Muscle of leg (tissue), 16 donors: ENCODE measurements around the gene CD109. TPM values are rescaled to one million over a fixed set of nuclear protein-coding genes. Genes with fewer than 3 reads are reported as not detected.

Source experiments
- DNase-seq: peaks from one replicate; pipeline ENCODE4 v3.0.0; 2013
- H3K27ac ChIP-seq: one replicate; pipeline ENCODE4 v1.5.1; 2013; ENCODE audit warnings: mild to moderate bottlenecking, low read length, control low read depth
- H3K27me3 ChIP-seq: one replicate; pipeline ENCODE4 v1.6.1; 2013; ENCODE audit warnings: low read length; ENCODE audit not compliant: control insufficient read depth, insufficient read depth
- H3K36me3 ChIP-seq: one replicate; pipeline ENCODE4 v1.6.1; 2013; ENCODE audit warnings: low read length; ENCODE audit not compliant: control insufficient read depth, insufficient read depth
- H3K4me1 ChIP-seq: one replicate; pipeline ENCODE4 v1.6.1; 2013; ENCODE audit warnings: low read length; ENCODE audit not compliant: control insufficient read depth, insufficient read depth
- H3K4me3 ChIP-seq: one replicate; pipeline ENCODE4 v1.5.1; 2013; ENCODE audit warnings: low read length, control low read depth
- H3K9me3 ChIP-seq: replicated peaks from 2 replicates; pipeline ENCODE4 v1.6.1; 2013; ENCODE audit warnings: low read depth, low read length; ENCODE audit not compliant: control insufficient read depth
- WGBS: methylation state at CpG from one replicate; pipeline ENCODE4 v1.1.5; 2013; ENCODE audit warnings: missing lambda C conversion rate; ENCODE audit not compliant: insufficient coverage; 5-methylcytosine and 5-hydroxymethylcytosine counted together
- long read RNA-seq, 11 donors: transcript quantifications; one replicate each; lab custom pipeline, GENCODE V29; 2026
- polyA plus RNA-seq, 8 donors: library from polyadenylated mRNA; unstranded; fragments of 120-200 nt; gene quantifications; one replicate each; pipeline versions ENCODE4 v1.2.1 to v1.2.3, GENCODE V29; 2013; ENCODE audit warnings: inconsistent platforms in 1 of 8, low replicate concordance in 1 of 8; ENCODE audit not compliant: insufficient read length in 8 of 8, insufficient read depth in 1 of 8
- total RNA-seq: library from RNA; stranded (reverse); fragments of 120-200 nt; gene quantifications from one replicate; pipeline ENCODE4 v1.2.4, GENCODE V29; 2013

Gene CD109
- total RNA-seq (21.1 TPM), polyA plus RNA-seq (10 to 100 TPM in 6 of 8 donors, 1 to 10 TPM in 2; 9.6 to 23.6 (median 15.6) TPM)
- long read RNA-seq, donor 1, result 0 reads
- long read RNA-seq, donor 2, result 0 reads
- long read RNA-seq, donor 3, result 0 reads
- long read RNA-seq, donor 4, result 0 reads
- long read RNA-seq, donor 5, full-length matches to known transcripts, result 1 of 7 reads
- long read RNA-seq, donor 5, partial matches to known transcripts, result 6 of 7 reads
- long read RNA-seq, donor 5, other reads (novel, unspliced or antisense), result 0 of 7 reads
- long read RNA-seq, donor 6, result 0 reads
- long read RNA-seq, donor 7, full-length matches to known transcripts, result 1 of 1 reads
- long read RNA-seq, donor 7, partial matches to known transcripts, result 0 of 1 reads
- long read RNA-seq, donor 7, other reads (novel, unspliced or antisense), result 0 of 1 reads
- long read RNA-seq, donor 8, full-length matches to known transcripts, result 1 of 1 reads
- long read RNA-seq, donor 8, partial matches to known transcripts, result 0 of 1 reads
- long read RNA-seq, donor 8, other reads (novel, unspliced or antisense), result 0 of 1 reads
- long read RNA-seq, donor 9, partial matches to known transcripts, result 5 of 5 reads
- long read RNA-seq, donor 9, other reads (novel, unspliced or antisense), result 0 of 5 reads
- long read RNA-seq, donor 10, full-length matches to known transcripts, result 1 of 1 reads
- long read RNA-seq, donor 10, partial matches to known transcripts, result 0 of 1 reads
- long read RNA-seq, donor 10, other reads (novel, unspliced or antisense), result 0 of 1 reads
- long read RNA-seq, donor 11, result 0 reads

GRCh38 chr6:73695619-73696421 lies at the start of gene CD109:
TSS of gene CD109 (plus strand) at chr6:73696203. CDS start at chr6:73696216, 13 bp downstream.
- Histone ChIP-seq H3K27me3 (no peaks in the 10 kb centered on the region), H3K9me3 (no peaks in the 10 kb centered on the region), H3K4me1 (peaks cover 12% of the 10 kb centered on the region), H3K27ac (peak within 1 kb of the TSS; percentile 95), H3K4me3 (peak within 1 kb of the TSS; percentile 70), H3K36me3 (no peaks in the 10 kb centered on the region)
- DNase-seq, result peak; percentile 87
- WGBS, result 0% methylated on average over 47 of the region's 61 CpGs

GRCh38 chr6:73648166-73648565 lies 47.8 kb upstream of the CD109 start:
- no peak for DNase-seq
- Histone ChIP-seq H3K27me3 (no peaks in the 10 kb centered on the region), H3K4me1 (no peaks in the 10 kb centered on the region), H3K9me3 (no peaks in the 10 kb centered on the region), H3K27ac (no peak overlapping the region), H3K4me3 (no peak overlapping the region), H3K36me3 (peaks cover 2% of the 10 kb centered on the region)

GRCh38 chr6:73649783-73650182 lies 46.2 kb upstream of the CD109 start:
- Histone ChIP-seq H3K27me3 (no peaks in the 10 kb centered on the region), H3K27ac (no peak overlapping the region), H3K9me3 (no peaks in the 10 kb centered on the region), H3K36me3 (peaks cover 2% of the 10 kb centered on the region), H3K4me3 (no peak overlapping the region), H3K4me1 (no peaks in the 10 kb centered on the region)
- no peak for DNase-seq
- WGBS, result 33% methylated on average over 2 of the region's 4 CpGs

DNA sequence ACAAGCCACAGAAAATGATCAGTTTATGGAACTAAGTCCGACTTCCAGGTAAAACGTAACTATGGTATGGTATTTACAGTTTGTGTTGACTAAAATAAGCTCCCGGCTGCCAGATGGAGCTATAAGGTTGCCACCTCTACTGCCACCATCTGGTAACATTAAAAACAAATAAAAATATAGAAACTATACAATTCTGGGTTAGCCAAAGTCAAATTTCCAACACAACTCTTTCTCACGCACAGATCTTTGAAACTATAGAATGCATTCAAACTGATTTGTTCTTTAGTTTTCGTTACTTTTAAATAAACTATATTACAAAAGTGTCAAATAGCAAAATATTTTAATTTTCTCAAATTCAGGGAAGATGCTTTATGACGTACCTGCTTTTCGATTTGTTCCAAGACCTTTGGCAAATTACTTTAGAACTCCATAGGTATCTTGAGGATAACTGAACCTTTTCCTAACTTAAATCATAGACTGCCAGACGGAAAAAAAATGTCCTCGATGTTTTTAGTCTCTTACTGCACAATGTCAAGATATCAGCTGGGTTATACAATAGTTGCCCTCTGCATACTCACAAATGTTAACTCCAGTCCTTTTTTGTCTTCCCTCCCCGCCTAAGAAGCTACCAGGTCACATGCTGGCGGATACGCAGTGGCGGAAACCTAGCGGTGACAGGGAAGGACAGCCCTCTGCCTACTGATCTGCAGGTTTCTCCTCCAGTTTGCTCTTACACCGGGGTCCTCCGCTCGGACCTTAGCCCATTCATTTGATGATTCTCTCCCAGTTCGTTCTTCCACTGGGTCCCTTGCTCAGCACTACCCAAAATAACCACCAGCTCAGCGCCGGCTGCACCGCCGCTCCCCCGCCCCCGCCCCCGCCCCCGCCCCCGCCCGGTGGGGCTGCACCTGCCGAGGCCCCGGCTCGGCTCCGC lies 43.1 kb upstream of the CD109 start:
- DNase-seq, result peak; percentile 83
- H3K27ac ChIP-seq, result peak overlapping the region; percentile 95
- H3K36me3 ChIP-seq, result peaks cover 2% of the 10 kb centered on the region
- no peaks in the 10 kb centered on the region for H3K4me1 ChIP-seq
- no peaks in the 10 kb centered on the region for H3K9me3 ChIP-seq
- H3K27me3 ChIP-seq, result no peaks in the 10 kb centered on the region
- H3K4me3 ChIP-seq, result peak overlapping the region; percentile 84
- 1% methylated on average over 22 of the region's 32 CpGs for WGBS

DNA sequence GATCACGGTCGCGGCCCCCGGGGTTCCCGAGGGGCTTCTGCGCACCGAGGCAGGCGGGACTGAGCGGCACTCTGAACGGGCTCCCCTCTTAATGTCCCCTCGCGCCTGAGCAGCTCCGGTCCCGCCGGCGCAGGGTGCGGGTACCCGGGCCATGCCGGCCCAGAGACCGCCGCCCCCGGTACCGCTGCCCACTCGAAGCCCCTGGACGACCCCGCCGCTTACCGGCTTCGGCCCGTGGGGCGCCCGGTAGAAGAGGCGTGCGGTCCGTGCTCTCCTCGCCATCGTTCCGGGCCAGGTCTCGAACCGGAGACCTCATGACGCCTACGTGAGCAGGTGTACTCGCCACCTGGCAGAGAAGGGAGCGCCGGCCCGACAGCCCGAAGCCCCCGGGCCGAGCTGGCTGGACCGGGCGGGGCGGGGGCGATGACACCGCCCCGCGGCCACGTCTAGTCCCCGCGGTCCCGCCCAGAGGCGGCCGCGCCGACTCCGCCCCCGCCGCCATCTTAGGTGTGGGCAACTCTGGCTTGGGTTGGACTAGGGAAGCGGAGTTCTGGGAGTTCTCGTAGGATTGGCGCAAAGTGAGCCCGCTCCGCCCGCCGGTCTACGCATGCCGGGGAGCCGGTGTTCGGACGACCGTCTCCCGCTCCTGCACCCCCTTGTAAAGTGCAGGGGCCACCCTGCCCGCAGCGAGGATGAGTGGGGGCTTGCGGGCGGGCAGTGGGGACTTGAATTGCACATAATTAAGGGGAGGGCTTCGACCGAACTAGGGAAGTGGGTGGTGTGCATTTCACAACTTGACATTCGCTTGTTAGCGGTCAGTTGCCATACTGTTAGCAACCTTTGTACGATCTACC lies 42.2 kb upstream of the CD109 start, which contains the start of gene SLC17A5:
SLC17A5 (minus strand) TSS at position 422 of the 854 bp plus-strand sequence; CDS start at position 316, 106 bp downstream.
- peak within 1 kb of the TSS; percentile 95 for H3K27ac ChIP-seq
- WGBS, result under 1% methylated on average over 90 of the region's 90 CpGs
- DNase-seq, result peak; percentile 98
- H3K36me3 ChIP-seq, result peaks cover 2% of the 10 kb centered on the region
- H3K9me3 ChIP-seq, result no peaks in the 10 kb centered on the region
- H3K4me3 ChIP-seq, result peak within 1 kb of the TSS; percentile 84
- H3K4me1 ChIP-seq, result no peaks in the 10 kb centered on the region
- no peaks in the 10 kb centered on the region for H3K27me3 ChIP-seq

DNA sequence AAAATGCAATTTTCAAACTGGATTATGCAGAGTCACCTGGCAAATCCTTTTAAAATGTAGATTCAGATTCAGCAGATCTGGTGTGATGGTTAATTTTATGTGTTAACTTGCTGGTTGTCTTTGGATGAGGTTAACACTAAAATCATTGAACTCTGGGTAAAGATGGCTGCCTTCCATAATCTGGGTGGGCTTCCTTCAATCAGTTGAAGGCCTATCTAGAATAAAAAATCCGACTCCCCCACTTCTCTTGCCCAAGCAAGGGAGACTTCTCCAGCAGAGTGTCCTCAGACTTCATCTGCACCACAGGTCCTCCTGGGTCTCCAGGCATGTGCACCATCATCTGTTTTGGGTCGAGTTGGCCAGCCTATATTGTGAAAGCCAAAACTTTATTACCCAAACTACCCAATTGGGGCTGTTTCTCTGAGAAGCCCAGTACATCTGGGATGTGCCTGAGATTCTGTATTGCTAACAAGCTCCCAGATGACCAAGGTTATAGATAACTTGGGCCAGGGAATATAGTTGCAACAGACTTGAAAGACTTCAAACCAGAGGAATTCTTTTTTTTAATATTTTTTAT lies 40.6 kb upstream of the CD109 start:
- Histone ChIP-seq H3K27ac (no peak overlapping the region), H3K36me3 (no peaks in the 10 kb centered on the region), H3K27me3 (no peaks in the 10 kb centered on the region), H3K4me3 (no peak overlapping the region), H3K9me3 (no peaks in the 10 kb centered on the region), H3K4me1 (no peaks in the 10 kb centered on the region)
- 100% methylated on average over 1 of the region's 2 CpGs for WGBS
- no peak for DNase-seq

- no peaks in the 10 kb centered on the region for H3K4me1 ChIP-seq
Observed at GRCh38 chr6:73656531-73657145, 39.4 kb upstream of the CD109 start.

GRCh38 chr6:73657201-73657600 lies 38.8 kb upstream of the CD109 start:
- Histone ChIP-seq H3K9me3 (no peaks in the 10 kb centered on the region), H3K4me3 (no peak overlapping the region), H3K36me3 (no peaks in the 10 kb centered on the region), H3K27ac (no peak overlapping the region), H3K4me1 (no peaks in the 10 kb centered on the region), H3K27me3 (no peaks in the 10 kb centered on the region)
- WGBS, result 90% methylated on average over 1 of the region's 3 CpGs
- no peak for DNase-seq

More at GRCh38 chr6:73656531-73657145, 39.4 kb upstream of the CD109 start:
- Histone ChIP-seq H3K4me3 (no peak overlapping the region), H3K36me3 (no peaks in the 10 kb centered on the region), H3K27ac (no peak overlapping the region), H3K27me3 (no peaks in the 10 kb centered on the region), H3K9me3 (no peaks in the 10 kb centered on the region)
- DNase-seq, result no peak
- WGBS, result no CpG with 5 or more reads among the region's 2 CpGs
